ENCODE results near the gene NQO1. TPM values are rescaled to one million over a fixed set of nuclear protein-coding genes. Genes with fewer than 3 reads are reported as not detected.

Gene NQO1
- polyA plus RNA-seq (2013): 76.9 and 86.1 TPM in 2 replicates

GRCh38 chr16:69726313-69727060 is at the start of gene NQO1:
Gene NQO1, minus strand, starts transcription at chr16:69726560. Its CDS starts 121 bp downstream, at chr16:69726439.
- Histone ChIP-seq H4K8ac (ENCODE audit: low read depth, low read length) (peak within 1 kb of the TSS; percentile 77), H4K12ac (ENCODE audit: low read depth, low read length) (peak within 1 kb of the TSS; percentile 83), H3K27me3 (ENCODE audit: insufficient read depth, low read length) (no peaks in the 10 kb centered on the region), H3K4me1 (ENCODE audit: control insufficient read depth in 1 of 2, insufficient read depth in 2 of 2, low read length in 2 of 2) (peaks cover 7 to 13% of the 10 kb centered on the region in 2 experiments), H3K18ac (ENCODE audit: low read length) (peak within 1 kb of the TSS; percentile 57), H3K4ac (ENCODE audit: low read depth, low read length) (peak within 1 kb of the TSS; percentile 72), H3K27ac (ENCODE audit: low read depth, low read length) (peak within 1 kb of the TSS; percentile 88), H3K4me3 (ENCODE audit: low read depth, low read length) (peak within 1 kb of the TSS; percentile 53), H2AK5ac (ENCODE audit: low read length) (peak within 1 kb of the TSS; percentile 64), H3K9me3 (ENCODE audit: insufficient read depth, low read depth, low read length) (no peaks in the 10 kb centered on the region), H3K4me2 (ENCODE audit: low read length) (peak within 1 kb of the TSS; percentile 56), H3K79me2 (ENCODE audit: control insufficient read depth, insufficient read depth, low read length, poor library complexity) (no peaks in the 10 kb centered on the region), H2AFZ (ENCODE audit: insufficient read depth, low read length, poor library complexity) (peak within 1 kb of the TSS; percentile 61), H4K91ac (ENCODE audit: low read depth, low read length) (peak within 1 kb of the TSS; percentile 67), H3K79me1 (ENCODE audit: low read length) (peaks cover 18% of the 10 kb centered on the region), H2BK120ac (ENCODE audit: insufficient read depth, low read length, poor library complexity) (peak within 1 kb of the TSS; percentile 76), H3K9ac (ENCODE audit: low read length) (peak within 1 kb of the TSS; percentile 10), H2BK5ac (ENCODE audit: low read depth, low read length, poor library complexity) (peak within 1 kb of the TSS; percentile 70), H3K14ac (ENCODE audit: low read length) (peak within 1 kb of the TSS; percentile 56), H3K23ac (ENCODE audit: low read length) (no peak within 1 kb of the TSS), H3K36me3 (ENCODE audit: control insufficient read depth in 1 of 2, insufficient read depth in 2 of 2, low read length in 2 of 2) (no peaks in the 10 kb centered on the region), H2BK12ac (ENCODE audit: low read length) (peak within 1 kb of the TSS; percentile 35)
- DNase-seq: peak; percentile 58 to 80
- WGBS (ENCODE audit: extremely low coverage, insufficient coverage, insufficient read length): no CpG with 5 or more reads among the region's 31 CpGs

- no peak overlapping the region for H3K18ac ChIP-seq (ENCODE audit: low read length)
- H3K9me3 ChIP-seq (ENCODE audit: insufficient read depth, low read depth, low read length): no peaks in the 10 kb centered on the region
- no peaks in the 10 kb centered on the region for H3K79me1 ChIP-seq (ENCODE audit: low read length)
- no peak overlapping the region for H4K91ac ChIP-seq (ENCODE audit: low read depth, low read length)
- no peaks in the 10 kb centered on the region for H3K36me3 ChIP-seq (ENCODE audit: control insufficient read depth in 1 of 2, insufficient read depth in 2 of 2, low read length in 2 of 2)
- no peak overlapping the region for H3K4me2 ChIP-seq (ENCODE audit: low read length)
- no peak overlapping the region for H2BK12ac ChIP-seq (ENCODE audit: low read length)
- H3K27ac ChIP-seq (ENCODE audit: low read depth, low read length): no peak overlapping the region
- no peak overlapping the region for H3K4ac ChIP-seq (ENCODE audit: low read depth, low read length)
- no peak for DNase-seq
- no peak overlapping the region for H3K23ac ChIP-seq (ENCODE audit: low read length)
- no peaks in the 10 kb centered on the region for H3K4me1 ChIP-seq (ENCODE audit: control insufficient read depth in 1 of 2, insufficient read depth in 2 of 2, low read length in 2 of 2)
- H4K12ac ChIP-seq (ENCODE audit: low read depth, low read length): no peak overlapping the region
- no peak overlapping the region for H2BK120ac ChIP-seq (ENCODE audit: insufficient read depth, low read length, poor library complexity)
- H3K27me3 ChIP-seq (ENCODE audit: insufficient read depth, low read length): no peaks in the 10 kb centered on the region
- H3K79me2 ChIP-seq (ENCODE audit: control insufficient read depth, insufficient read depth, low read length, poor library complexity): no peaks in the 10 kb centered on the region
- H2AK5ac ChIP-seq (ENCODE audit: low read length): no peak overlapping the region
- no peak overlapping the region for H3K4me3 ChIP-seq (ENCODE audit: low read depth, low read length)
- H4K8ac ChIP-seq (ENCODE audit: low read depth, low read length): no peak overlapping the region
- H2BK5ac ChIP-seq (ENCODE audit: low read depth, low read length, poor library complexity): no peak overlapping the region
- no peak overlapping the region for H2AFZ ChIP-seq (ENCODE audit: insufficient read depth, low read length, poor library complexity)
- no peak overlapping the region for H3K9ac ChIP-seq (ENCODE audit: low read length)
- H3K14ac ChIP-seq (ENCODE audit: low read length): no peak overlapping the region
Observed at GRCh38 chr16:69775563-69775962, 49.2 kb upstream of the NQO1 start.

- DNase-seq: no peak
- Histone ChIP-seq H2BK120ac (ENCODE audit: insufficient read depth, low read length, poor library complexity) (no peak overlapping the region), H3K4me1 (ENCODE audit: control insufficient read depth in 1 of 2, insufficient read depth in 2 of 2, low read length in 2 of 2) (no peaks in the 10 kb centered on the region), H4K12ac (ENCODE audit: low read depth, low read length) (no peak overlapping the region), H3K36me3 (ENCODE audit: control insufficient read depth in 1 of 2, insufficient read depth in 2 of 2, low read length in 2 of 2) (no peaks in the 10 kb centered on the region), H2AK5ac (ENCODE audit: low read length) (no peak overlapping the region), H3K14ac (ENCODE audit: low read length) (no peak overlapping the region), H2BK5ac (ENCODE audit: low read depth, low read length, poor library complexity) (no peak overlapping the region), H3K4ac (ENCODE audit: low read depth, low read length) (no peak overlapping the region), H2BK12ac (ENCODE audit: low read length) (no peak overlapping the region), H3K18ac (ENCODE audit: low read length) (no peak overlapping the region), H4K91ac (ENCODE audit: low read depth, low read length) (no peak overlapping the region), H3K79me1 (ENCODE audit: low read length) (no peaks in the 10 kb centered on the region), H3K9ac (ENCODE audit: low read length) (no peak overlapping the region), H3K9me3 (ENCODE audit: insufficient read depth, low read depth, low read length) (no peaks in the 10 kb centered on the region), H3K4me3 (ENCODE audit: low read depth, low read length) (no peak overlapping the region), H4K8ac (ENCODE audit: low read depth, low read length) (no peak overlapping the region), H3K27me3 (ENCODE audit: insufficient read depth, low read length) (no peaks in the 10 kb centered on the region), H3K27ac (ENCODE audit: low read depth, low read length) (no peak overlapping the region), H2AFZ (ENCODE audit: insufficient read depth, low read length, poor library complexity) (no peak overlapping the region), H3K23ac (ENCODE audit: low read length) (no peak overlapping the region), H3K79me2 (ENCODE audit: control insufficient read depth, insufficient read depth, low read length, poor library complexity) (no peaks in the 10 kb centered on the region), H3K4me2 (ENCODE audit: low read length) (no peak overlapping the region)
- WGBS (ENCODE audit: extremely low coverage, insufficient coverage, insufficient read length): no CpG with 5 or more reads among the region's 6 CpGs
Observed at GRCh38 chr16:69773260-69773947, 47.0 kb upstream of the NQO1 start.

- no peaks in the 10 kb centered on the region for H3K9me3 ChIP-seq (ENCODE audit: insufficient read depth, low read depth, low read length)
- H4K8ac ChIP-seq (ENCODE audit: low read depth, low read length): no peak overlapping the region
- no peak overlapping the region for H2BK5ac ChIP-seq (ENCODE audit: low read depth, low read length, poor library complexity)
- H3K4me2 ChIP-seq (ENCODE audit: low read length): no peak overlapping the region
- no peak overlapping the region for H3K14ac ChIP-seq (ENCODE audit: low read length)
- H2BK12ac ChIP-seq (ENCODE audit: low read length): no peak overlapping the region
- H3K79me2 ChIP-seq (ENCODE audit: control insufficient read depth, insufficient read depth, low read length, poor library complexity): no peaks in the 10 kb centered on the region
- H4K12ac ChIP-seq (ENCODE audit: low read depth, low read length): no peak overlapping the region
- H3K79me1 ChIP-seq (ENCODE audit: low read length): no peaks in the 10 kb centered on the region
- H3K27me3 ChIP-seq (ENCODE audit: insufficient read depth, low read length): no peaks in the 10 kb centered on the region
- H3K4me3 ChIP-seq (ENCODE audit: low read depth, low read length): no peak overlapping the region
- no peak overlapping the region for H2AK5ac ChIP-seq (ENCODE audit: low read length)
- H2AFZ ChIP-seq (ENCODE audit: insufficient read depth, low read length, poor library complexity): no peak overlapping the region
- DNase-seq: no peak
- H3K4me1 ChIP-seq (ENCODE audit: control insufficient read depth in 1 of 2, insufficient read depth in 2 of 2, low read length in 2 of 2): no peaks in the 10 kb centered on the region
- no peak overlapping the region for H3K23ac ChIP-seq (ENCODE audit: low read length)
- no peaks in the 10 kb centered on the region for H3K36me3 ChIP-seq (ENCODE audit: control insufficient read depth in 1 of 2, insufficient read depth in 2 of 2, low read length in 2 of 2)
- H2BK120ac ChIP-seq (ENCODE audit: insufficient read depth, low read length, poor library complexity): no peak overlapping the region
- no peak overlapping the region for H3K9ac ChIP-seq (ENCODE audit: low read length)
- no peak overlapping the region for H3K18ac ChIP-seq (ENCODE audit: low read length)
- WGBS (ENCODE audit: extremely low coverage, insufficient coverage, insufficient read length): no CpG with 5 or more reads among the region's 2 CpGs
- no peak overlapping the region for H3K4ac ChIP-seq (ENCODE audit: low read depth, low read length)
- no peak overlapping the region for H4K91ac ChIP-seq (ENCODE audit: low read depth, low read length)
- H3K27ac ChIP-seq (ENCODE audit: low read depth, low read length): no peak overlapping the region
Observed at GRCh38 chr16:69771651-69771967, 45.2 kb upstream of the NQO1 start.

Data from trophoblast cell (in vitro differentiated cells and primary cell).